ENCODE measurements around the gene NOTCH1.
A peak's percentile ranks its signal among the peaks of the same experiment; 100 is the strongest.

NOTCH1 gene

GRCh38 chr9:136497916-136498695 lies 47.7 kb downstream of the NOTCH1 start:
- no peak for DNase-seq

- no peak for DNase-seq
Measured at GRCh38 chr9:136496801-136497620, 48.8 kb downstream of the NOTCH1 start.

- DNase-seq = no peak
Measured at GRCh38 chr9:136496181-136496580, 49.7 kb downstream of the NOTCH1 start.

- no peak for DNase-seq
Measured at GRCh38 chr9:136495238-136495800, 50.5 kb downstream of the NOTCH1 start.

GRCh38 chr9:136494531-136495215 lies 51.2 kb downstream of the NOTCH1 start:
- DNase-seq = no peak

- no peak for DNase-seq
Measured at GRCh38 chr9:136494012-136494411, 51.8 kb downstream of the NOTCH1 start.

GRCh38 chr9:136493567-136493971 lies 52.3 kb downstream of the NOTCH1 start:
- DNase-seq = no peak

GRCh38 chr9:136492978-136493522 lies 52.8 kb downstream of the NOTCH1 start:
- no peak for DNase-seq

GRCh38 chr9:136489731-136490130 lies 56.1 kb downstream of the NOTCH1 start:
- DNase-seq = no peak

- peak; percentile 25 for DNase-seq
Measured at GRCh38 chr9:136488247-136489214, 57.3 kb downstream of the NOTCH1 start.

- no peak for DNase-seq
Measured at GRCh38 chr9:136487672-136488071, 58.2 kb downstream of the NOTCH1 start.

- no peak for DNase-seq
Measured at GRCh38 chr9:136486823-136487620, 58.8 kb downstream of the NOTCH1 start.

- no peak for DNase-seq
Measured at GRCh38 chr9:136486131-136486530, 59.7 kb downstream of the NOTCH1 start.

- DNase-seq = peak; percentile 42
Measured at GRCh38 chr9:136485049-136486045, 60.5 kb downstream of the NOTCH1 start.

- DNase-seq = no peak
Measured at GRCh38 chr9:136484153-136485048, 61.4 kb downstream of the NOTCH1 start.

GRCh38 chr9:136483589-136484152 lies 62.2 kb downstream of the NOTCH1 start:
- peak; percentile 76 for DNase-seq

GRCh38 chr9:136482793-136483588 lies 62.9 kb downstream of the NOTCH1 start, which contains the start of gene SEC16A:
Gene SEC16A (minus strand): TSS chr9:136483040. CDS start chr9:136477615, 5,425 bp downstream.
- peak; percentile 92 for DNase-seq
